ENCODE measurements around the gene AOC2. TPM values are rescaled to one million over a fixed set of nuclear protein-coding genes. Genes with fewer than 3 reads are reported as not detected.

The AOC2 gene
- polyA plus RNA-seq, 2 of the 4 experiments (the other 2 are of a cell fraction), result 1.7 to 2.7 TPM

DNA sequence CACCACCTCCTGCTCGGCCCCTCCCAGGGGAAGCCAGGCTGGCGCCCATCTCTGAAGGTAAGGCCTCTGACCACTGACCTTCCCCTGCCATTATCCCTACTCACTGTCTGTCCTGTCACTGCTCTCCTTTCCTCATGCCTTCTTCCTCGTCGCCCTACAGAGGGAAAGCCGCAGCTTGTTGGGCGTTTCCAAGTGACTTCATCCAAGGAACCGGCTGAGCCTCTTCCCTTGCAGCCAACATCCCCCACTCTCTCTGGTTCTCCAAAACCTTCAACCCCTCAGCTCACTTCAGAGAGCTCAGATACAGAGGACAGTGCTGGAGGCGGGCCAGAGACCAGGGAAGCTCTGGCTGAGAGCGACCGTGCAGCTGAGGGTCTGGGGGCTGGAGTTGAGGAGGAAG lies 48.9 kb upstream of the AOC2 start:
- ATAC-seq, result no peak
- WGBS (ENCODE audit: missing lambda C conversion rate), result 89% methylated on average over 10 of the region's 10 CpGs
- no peak for FAIRE-seq
- ChIA-PET CTCF (interaction anchor here (1.2 to 24.6 kb wide), 4 partner anchors 24 to 217 kb away, joined by 3 to 336 read pairs (median 4); partner anchors contain the start of genes BECN1 and PSMC3IP), POLR2A (interaction anchor here (1.8 kb wide), 1 partner anchor 22 kb away, joined by 6 read pairs; the partner anchor contains the start of gene VPS25)
- Histone ChIP-seq H3K9me3 (no peaks in the 10 kb centered on the region), H3K4me3 (no peak overlapping the region), H3K4me2 (no peak overlapping the region), H3K27ac (no peak overlapping the region), H3K4me1 (peaks cover 18% of the 10 kb centered on the region)
- TF ChIP-seq ESRRA (IDR thresholded peaks at IDR 0.05; ENCODE audit: borderline replicate concordance, low read length) (no peak), FOSL2 (IDR thresholded peaks at IDR 0.05) (no peak), FOSL2 (CRISPR knock-in tag; IDR thresholded peaks at IDR 0.05) (no peak), MAFK (IDR thresholded peaks at IDR 0.05; ENCODE audit: partially characterized antibody) (no peak), HOXB13 (CRISPR knock-in tag; IDR thresholded peaks at IDR 0.05; ENCODE audit: low read depth) (no peak), ZNF302 (CRISPR knock-in tag; IDR thresholded peaks at IDR 0.05) (no peak), ZC3H11A (IDR thresholded peaks at IDR 0.05) (no peak), CEBPB (IDR thresholded peaks at IDR 0.05) (no peak), SMC3 (IDR thresholded peaks at IDR 0.05) (no peak), BHLHE40 (IDR thresholded peaks at IDR 0.05; ENCODE audit: low read depth, low read length) (no peak), JUNB (IDR thresholded peaks at IDR 0.05) (no peak), TP53 (CRISPR knock-in tag; IDR thresholded peaks at IDR 0.05) (no peak)
- TF ChIP-seq, protein P1, sequence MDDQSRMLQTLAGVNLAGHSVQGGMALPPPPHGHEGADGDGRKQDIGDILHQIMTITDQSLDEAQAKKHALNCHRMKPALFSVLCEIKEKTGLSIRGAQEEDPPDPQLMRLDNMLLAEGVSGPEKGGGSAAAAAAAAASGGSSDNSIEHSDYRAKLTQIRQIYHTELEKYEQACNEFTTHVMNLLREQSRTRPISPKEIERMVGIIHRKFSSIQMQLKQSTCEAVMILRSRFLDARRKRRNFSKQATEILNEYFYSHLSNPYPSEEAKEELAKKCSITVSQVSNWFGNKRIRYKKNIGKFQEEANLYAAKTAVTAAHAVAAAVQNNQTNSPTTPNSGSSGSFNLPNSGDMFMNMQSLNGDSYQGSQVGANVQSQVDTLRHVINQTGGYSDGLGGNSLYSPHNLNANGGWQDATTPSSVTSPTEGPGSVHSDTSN (IDR thresholded peaks at IDR 0.05), result no peak
- no peak for DNase-seq (ENCODE audit: low read depth in 1 of 2, low spot score in 1 of 2)

DNA sequence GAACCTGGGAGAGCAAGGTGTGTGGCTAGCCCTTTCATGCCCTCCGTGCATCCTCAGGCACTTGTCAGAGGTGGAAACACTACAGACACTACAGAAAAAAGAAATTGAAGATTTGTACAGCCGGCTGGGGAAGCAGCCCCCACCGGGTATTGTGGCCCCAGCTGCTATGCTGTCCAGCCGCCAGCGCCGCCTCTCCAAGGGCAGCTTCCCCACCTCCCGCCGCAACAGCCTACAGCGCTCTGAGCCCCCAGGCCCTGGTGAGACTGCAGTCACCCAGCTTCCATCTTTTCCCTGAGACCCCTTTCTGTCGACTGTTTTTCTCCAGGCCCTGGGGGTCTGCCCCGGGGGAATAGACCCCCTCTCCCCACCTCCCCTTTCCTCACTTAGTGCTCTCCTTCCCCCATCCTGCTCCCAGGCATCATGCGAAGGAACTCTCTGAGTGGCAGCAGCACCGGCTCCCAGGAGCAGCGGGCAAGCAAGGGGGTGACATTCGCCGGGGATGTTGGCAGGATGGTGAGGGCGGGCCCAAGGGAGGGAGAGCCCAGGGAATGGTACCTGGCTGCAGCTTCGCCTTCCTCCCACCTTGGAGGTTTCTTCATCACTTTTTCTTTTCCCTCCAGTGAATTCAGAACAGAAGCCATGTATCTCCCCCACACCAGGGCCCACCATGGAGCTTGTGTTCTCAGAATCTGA lies 48.2 kb upstream of the AOC2 start:
- ATAC-seq (no peak), FAIRE-seq (no peak), DNase-seq (ENCODE audit: low read depth in 1 of 2, low spot score in 1 of 2) (no peak)
- 93% methylated on average over 18 of the region's 18 CpGs for WGBS (ENCODE audit: missing lambda C conversion rate)
- Histone ChIP-seq H3K4me3 (no peak overlapping the region), H3K9me3 (no peaks in the 10 kb centered on the region), H3K27ac (no peak overlapping the region), H3K4me1 (peaks cover 18% of the 10 kb centered on the region), H3K4me2 (peak overlapping the region; percentile 96; the same call in 1 of the 3 replicates)
- TF ChIP-seq ZNF302 (CRISPR knock-in tag; IDR thresholded peaks at IDR 0.05) (no peak), ZSCAN20 (CRISPR knock-in tag; IDR thresholded peaks at IDR 0.05) (no peak), HOXB5 (CRISPR knock-in tag; IDR thresholded peaks at IDR 0.05) (no peak), FOSL2 (IDR thresholded peaks at IDR 0.05) (no peak), FOSL2 (CRISPR knock-in tag; IDR thresholded peaks at IDR 0.05) (no peak), MAFK (IDR thresholded peaks at IDR 0.05; ENCODE audit: partially characterized antibody) (no peak), HEYL (CRISPR knock-in tag; IDR thresholded peaks at IDR 0.05) (no peak), GATA3 (IDR thresholded peaks at IDR 0.05; ENCODE audit: borderline replicate concordance) (no peak), MYC (IDR thresholded peaks at IDR 0.05; ENCODE audit: borderline replicate concordance, low read length) (no peak), FOXS1 (CRISPR knock-in tag; IDR thresholded peaks at IDR 0.05) (no peak), BHLHE40 (IDR thresholded peaks at IDR 0.05; ENCODE audit: low read depth, low read length) (no peak), RNF2 (IDR thresholded peaks at IDR 0.05; ENCODE audit: borderline replicate concordance, low read depth) (no peak), RAD21 (conservative IDR thresholded peaks at IDR 0.05 in 1 of 2, IDR thresholded peaks at IDR 0.05 in 1 of 2) (no peak), HOXB13 (CRISPR knock-in tag; IDR thresholded peaks at IDR 0.05; ENCODE audit: low read depth) (no peak), KDM1A (IDR thresholded peaks at IDR 0.05; ENCODE audit: low read depth) (no peak), HDAC2 (IDR thresholded peaks at IDR 0.05) (no peak)
- TF ChIP-seq, protein P2, sequence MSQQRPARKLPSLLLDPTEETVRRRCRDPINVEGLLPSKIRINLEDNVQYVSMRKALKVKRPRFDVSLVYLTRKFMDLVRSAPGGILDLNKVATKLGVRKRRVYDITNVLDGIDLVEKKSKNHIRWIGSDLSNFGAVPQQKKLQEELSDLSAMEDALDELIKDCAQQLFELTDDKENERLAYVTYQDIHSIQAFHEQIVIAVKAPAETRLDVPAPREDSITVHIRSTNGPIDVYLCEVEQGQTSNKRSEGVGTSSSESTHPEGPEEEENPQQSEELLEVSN (IDR thresholded peaks at IDR 0.05; ENCODE audit: borderline replicate concordance, low read depth), result no peak
- TF ChIP-seq, protein P3, sequence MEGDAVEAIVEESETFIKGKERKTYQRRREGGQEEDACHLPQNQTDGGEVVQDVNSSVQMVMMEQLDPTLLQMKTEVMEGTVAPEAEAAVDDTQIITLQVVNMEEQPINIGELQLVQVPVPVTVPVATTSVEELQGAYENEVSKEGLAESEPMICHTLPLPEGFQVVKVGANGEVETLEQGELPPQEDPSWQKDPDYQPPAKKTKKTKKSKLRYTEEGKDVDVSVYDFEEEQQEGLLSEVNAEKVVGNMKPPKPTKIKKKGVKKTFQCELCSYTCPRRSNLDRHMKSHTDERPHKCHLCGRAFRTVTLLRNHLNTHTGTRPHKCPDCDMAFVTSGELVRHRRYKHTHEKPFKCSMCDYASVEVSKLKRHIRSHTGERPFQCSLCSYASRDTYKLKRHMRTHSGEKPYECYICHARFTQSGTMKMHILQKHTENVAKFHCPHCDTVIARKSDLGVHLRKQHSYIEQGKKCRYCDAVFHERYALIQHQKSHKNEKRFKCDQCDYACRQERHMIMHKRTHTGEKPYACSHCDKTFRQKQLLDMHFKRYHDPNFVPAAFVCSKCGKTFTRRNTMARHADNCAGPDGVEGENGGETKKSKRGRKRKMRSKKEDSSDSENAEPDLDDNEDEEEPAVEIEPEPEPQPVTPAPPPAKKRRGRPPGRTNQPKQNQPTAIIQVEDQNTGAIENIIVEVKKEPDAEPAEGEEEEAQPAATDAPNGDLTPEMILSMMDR (IDR thresholded peaks at IDR 0.05), result no peak
- TF ChIP-seq, protein P4, sequence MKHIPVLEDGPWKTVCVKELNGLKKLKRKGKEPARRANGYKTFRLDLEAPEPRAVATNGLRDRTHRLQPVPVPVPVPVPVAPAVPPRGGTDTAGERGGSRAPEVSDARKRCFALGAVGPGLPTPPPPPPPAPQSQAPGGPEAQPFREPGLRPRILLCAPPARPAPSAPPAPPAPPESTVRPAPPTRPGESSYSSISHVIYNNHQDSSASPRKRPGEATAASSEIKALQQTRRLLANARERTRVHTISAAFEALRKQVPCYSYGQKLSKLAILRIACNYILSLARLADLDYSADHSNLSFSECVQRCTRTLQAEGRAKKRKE (CRISPR knock-in tag; IDR thresholded peaks at IDR 0.05; ENCODE audit: low read depth), result no peak
- ChIA-PET POLR2A (interaction anchor here (1.8 kb wide), 1 partner anchor 23 kb away, joined by 6 read pairs; the partner anchor contains the start of gene VPS25), CTCF (interaction anchor here (1.2 to 24.6 kb wide), 4 partner anchors 24 to 218 kb away, joined by 3 to 336 read pairs (median 4); partner anchors contain the start of genes BECN1 and PSMC3IP)
